Inflammatory macrophage treated with lipopolysaccharide for 4 hours (primary cell): ENCODE measurements around the gene BOC.

Experiments used
- DNase-seq: peaks from one replicate; pipeline ENCODE4 v3.0.0-alpha.2; 2020

Gene BOC

DNA sequence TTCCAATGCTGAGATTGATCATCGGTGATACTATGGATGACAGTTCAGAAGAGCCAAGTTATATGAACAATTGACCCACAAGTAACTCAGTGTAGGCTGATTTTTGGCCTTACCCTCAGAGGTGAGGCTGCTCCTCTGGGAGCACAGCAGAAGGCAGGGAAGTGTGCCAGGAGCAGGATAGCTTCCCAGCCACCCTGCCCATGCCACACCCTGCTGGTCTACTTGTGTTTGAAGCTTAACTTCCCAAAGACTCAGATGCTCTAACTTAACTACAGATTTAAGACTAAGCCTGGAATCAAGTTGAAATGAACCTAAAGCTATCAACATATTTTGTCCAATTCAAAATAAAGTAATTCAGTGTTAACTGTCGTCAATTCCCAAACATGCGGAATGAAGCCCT is 77.5 kb downstream of the BOC start:
- DNase-seq = no peak

DNA sequence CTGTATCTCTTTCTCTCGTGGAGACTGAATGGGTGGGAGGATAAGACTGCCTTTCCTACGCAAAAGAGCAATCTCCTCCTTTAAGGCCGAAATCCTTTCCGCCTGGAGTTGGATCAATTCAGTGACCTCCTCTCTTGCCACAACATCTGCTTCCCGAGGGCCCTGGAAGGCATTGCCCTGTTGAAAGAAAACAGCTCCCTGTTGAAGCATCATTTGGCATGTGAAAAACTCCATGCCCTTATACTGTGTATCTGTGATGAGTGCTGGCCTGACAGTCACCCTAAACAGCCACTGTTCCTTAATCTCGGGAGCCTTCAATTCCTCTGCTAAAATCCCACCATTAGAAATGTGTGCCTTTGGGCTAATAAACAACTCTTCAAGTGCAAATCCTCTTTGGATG is 80.2 kb downstream of the BOC start:
- DNase-seq = no peak

- DNase-seq = no peak
Observed at GRCh38 chr3:113292933-113293332, 81.6 kb downstream of the BOC start.

- DNase-seq = no peak
Observed at GRCh38 chr3:113293348-113293747, 82.0 kb downstream of the BOC start.

DNA sequence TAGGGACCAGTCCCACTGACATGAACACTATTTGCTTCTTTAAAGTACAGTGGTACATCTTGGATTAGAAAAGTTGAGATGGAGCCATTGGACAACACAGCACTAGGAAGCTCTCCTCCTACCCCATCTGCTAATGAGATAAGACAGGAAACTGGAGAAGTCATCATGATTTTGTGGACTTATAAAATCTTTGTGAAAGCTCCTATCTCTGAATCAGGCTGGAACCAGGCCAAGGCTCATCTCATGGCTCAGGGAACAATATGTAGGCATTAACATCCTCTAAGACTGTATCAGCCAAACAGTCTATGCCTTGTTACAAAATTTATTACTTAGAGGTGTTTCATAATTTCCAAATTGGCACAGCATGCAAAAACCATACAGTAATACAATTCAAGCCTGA is 84.1 kb downstream of the BOC start:
- no peak for DNase-seq

- no peak for DNase-seq
Observed at GRCh38 chr3:113297287-113297686, 85.9 kb downstream of the BOC start.

DNA sequence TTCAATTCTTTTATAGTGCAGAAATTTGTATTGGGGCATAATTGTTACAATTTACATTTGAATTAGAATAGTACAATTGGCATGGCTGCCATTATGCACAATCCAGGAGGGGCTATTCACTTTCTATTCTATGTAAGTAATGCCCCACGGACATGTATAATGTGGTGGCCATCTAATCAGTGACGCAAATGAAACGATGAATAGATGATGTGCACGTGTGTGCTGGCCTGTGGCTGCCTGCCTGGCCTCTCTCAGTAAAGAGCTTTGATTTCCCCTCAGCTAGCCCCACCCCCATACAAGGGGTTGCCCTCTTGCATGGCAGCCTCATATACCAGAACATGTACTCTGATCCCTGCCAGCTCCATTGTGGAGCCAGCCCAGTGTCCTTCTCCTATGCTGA is 86.5 kb downstream of the BOC start:
- no peak for DNase-seq

- no peak for DNase-seq
Observed at GRCh38 chr3:113300596-113300995, 89.2 kb downstream of the BOC start.

DNA sequence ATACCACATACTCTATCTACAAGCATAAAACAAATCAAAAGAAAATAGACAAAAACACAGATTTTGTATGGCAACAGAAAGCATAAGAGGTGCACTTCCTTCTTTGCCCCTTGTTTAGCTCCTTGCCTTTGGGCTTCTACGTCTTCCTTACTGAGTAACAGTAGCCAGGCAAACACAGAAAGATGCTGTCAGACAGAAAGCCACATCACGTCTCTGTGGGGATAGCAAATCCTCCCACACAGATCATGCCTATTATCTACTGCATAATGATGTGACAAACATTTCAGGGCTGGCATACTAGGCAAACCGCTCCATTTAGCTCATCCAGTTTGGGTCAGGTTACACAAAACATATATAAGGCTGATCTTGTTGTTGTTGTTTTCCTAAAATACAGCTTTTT is 92.7 kb downstream of the BOC start:
- no peak for DNase-seq

GRCh38 chr3:113304856-113305540 is 93.6 kb downstream of the BOC start:
- DNase-seq = no peak

GRCh38 chr3:113310960-113311359 is 99.6 kb downstream of the BOC start:
- no peak for DNase-seq

GRCh38 chr3:113312416-113312815 is 101.1 kb downstream of the BOC start:
- DNase-seq = no peak

DNA sequence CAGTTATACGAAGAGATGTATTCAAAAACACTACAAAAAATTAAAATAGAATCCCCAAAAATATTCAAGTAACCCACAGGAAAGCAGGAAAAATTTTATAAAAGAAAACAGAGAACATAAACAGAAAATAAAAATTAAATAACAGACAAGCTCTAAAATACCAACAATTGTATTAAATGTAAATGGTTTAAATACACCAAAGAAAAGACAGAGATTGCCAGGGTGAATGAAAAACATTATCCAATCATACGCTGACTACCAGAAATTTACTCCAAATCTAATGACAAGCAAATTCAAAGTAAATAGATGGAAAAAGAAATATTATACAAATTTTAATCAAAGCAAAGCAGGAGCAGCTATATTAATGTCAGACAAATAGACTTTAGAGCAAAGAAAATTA is 103.6 kb downstream of the BOC start:
- DNase-seq = no peak

- no peak for DNase-seq
Observed at GRCh38 chr3:113329757-113330156, 118.4 kb downstream of the BOC start.

DNA sequence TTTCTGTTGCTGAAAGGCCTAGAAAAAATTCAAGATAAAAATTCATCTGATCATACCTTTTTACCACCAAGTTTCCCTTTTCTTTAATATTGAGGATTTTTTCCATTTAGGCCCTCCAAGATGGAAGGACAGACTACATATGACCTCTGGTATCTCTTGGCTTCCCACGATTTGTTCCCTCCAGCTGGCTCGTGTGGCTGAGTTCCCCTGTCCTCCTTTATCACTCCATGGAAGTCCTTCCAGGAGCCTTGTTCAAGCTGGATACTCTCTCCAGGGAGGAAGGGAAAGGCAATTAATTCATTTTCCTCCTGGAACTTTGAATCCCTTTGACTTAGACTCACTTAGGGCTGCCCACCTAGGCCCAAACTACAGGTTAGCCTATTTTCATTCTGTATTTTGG is 119.4 kb downstream of the BOC start:
- DNase-seq = no peak

- DNase-seq = no peak
Observed at GRCh38 chr3:113331187-113331586, 119.8 kb downstream of the BOC start.
